PC-3 (cell line): ENCODE measurements around the gene MYF6.

Experiments
- EZH2phosphoT487 ChIP-seq: fragments of 300-600 bp; sonication (generic); IDR thresholded peaks from 2 replicates; pipeline ENCODE4 v1.6.1; 2018; ENCODE audit warnings: mild to moderate bottlenecking, antibody characterized with exemption, low read length, borderline replicate concordance
- TF ChIP-seq, protein P1 (sequence below): fragments of 300-600 bp; sonication (generic); conservative IDR thresholded peaks from 2 replicates; pipeline ENCODE4 v1.5.1; 2017; ENCODE audit warnings: antibody characterized with exemption, low read depth, mild to moderate bottlenecking, low read length

DNA sequence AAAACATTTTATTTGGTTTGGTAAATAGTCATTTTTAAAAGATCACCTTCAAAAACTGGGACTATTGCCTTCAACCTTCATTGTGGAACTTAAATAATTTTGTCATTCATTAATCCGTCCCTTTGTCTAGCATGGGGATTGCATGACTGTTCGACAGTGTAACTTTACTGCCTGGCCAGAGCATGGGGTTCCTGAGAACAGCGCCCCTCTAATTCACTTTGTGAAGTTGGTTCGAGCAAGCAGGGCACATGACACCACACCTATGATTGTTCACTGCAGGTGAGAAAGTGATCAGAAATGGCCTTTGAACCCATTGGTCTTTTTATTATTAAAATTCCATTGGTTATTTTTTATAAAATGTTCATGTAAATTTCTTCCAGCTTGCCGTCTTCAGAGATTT is 37.2 kb upstream of the MYF6 start:
- TF ChIP-seq, protein P1, sequence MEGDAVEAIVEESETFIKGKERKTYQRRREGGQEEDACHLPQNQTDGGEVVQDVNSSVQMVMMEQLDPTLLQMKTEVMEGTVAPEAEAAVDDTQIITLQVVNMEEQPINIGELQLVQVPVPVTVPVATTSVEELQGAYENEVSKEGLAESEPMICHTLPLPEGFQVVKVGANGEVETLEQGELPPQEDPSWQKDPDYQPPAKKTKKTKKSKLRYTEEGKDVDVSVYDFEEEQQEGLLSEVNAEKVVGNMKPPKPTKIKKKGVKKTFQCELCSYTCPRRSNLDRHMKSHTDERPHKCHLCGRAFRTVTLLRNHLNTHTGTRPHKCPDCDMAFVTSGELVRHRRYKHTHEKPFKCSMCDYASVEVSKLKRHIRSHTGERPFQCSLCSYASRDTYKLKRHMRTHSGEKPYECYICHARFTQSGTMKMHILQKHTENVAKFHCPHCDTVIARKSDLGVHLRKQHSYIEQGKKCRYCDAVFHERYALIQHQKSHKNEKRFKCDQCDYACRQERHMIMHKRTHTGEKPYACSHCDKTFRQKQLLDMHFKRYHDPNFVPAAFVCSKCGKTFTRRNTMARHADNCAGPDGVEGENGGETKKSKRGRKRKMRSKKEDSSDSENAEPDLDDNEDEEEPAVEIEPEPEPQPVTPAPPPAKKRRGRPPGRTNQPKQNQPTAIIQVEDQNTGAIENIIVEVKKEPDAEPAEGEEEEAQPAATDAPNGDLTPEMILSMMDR = no peak
- no peak for TF ChIP-seq EZH2phosphoT487
